ENCODE data around the gene SEC23A.
"Not testable (repeated sequence)": the region's sequence is repeated elsewhere in the genome, so short reads cannot be mapped to it uniquely, and the experiment has no call there.

SEC23A gene

GRCh38 chr14:39113685-39114072, 10.6 kb upstream of the SEC23A start:
- no peak for DNase-seq (ENCODE audit: low read depth, low spot score)

DNA sequence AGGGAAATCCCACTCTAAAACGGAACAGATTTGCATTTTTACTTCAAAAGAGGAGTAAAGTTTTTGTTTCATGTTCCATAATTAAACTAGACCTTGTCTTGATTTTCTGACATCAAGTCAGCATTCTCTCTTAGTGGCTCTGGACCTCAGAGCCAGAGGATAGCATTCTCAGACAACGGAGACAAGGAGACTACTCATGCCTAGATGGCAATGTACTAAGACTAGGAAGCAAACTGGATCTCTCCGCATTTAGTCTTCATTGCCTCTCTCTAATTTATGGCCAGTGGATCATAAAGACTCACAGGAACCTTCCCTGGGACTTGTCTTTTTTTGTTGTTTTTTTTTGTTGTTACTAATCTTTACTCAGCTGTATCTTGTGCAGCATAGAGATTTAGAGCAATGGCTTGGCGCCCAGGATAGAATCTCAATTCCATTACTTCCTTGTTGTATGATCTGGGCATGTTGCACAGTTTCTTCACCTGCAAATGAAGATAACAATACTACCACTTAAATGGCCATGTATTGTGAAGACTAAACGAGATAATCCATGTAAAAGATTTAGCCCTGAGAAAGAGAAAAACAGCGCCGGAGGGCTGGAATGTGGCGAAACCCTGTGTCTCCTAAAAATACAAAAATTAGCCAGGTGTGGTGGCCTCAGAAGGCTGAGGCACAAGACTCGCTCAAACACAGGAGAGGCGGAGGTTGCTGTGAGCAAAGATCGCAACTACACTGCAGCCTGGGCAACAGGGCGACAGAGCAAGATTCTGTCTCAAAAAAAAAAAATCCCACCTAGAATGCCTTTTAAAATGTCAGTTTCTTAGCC, 7.1 kb upstream of the SEC23A start:
- no peaks in the 10 kb centered on the region for H3K27me3 ChIP-seq (ENCODE audit: control insufficient read depth, insufficient read depth, low read length)
- no peak overlapping the region for H3K4me3 ChIP-seq (ENCODE audit: low read length)
- no peak for DNase-seq (ENCODE audit: low read depth, low spot score)
- H3K27ac ChIP-seq (ENCODE audit: low read length), result no peak overlapping the region
- WGBS (ENCODE audit: insufficient coverage, insufficient read length), result no CpG with 5 or more reads among the region's 12 CpGs
- H3K9me3 ChIP-seq (ENCODE audit: control insufficient read depth, insufficient read depth, low read length), result no peaks in the 10 kb centered on the region
- no peaks in the 10 kb centered on the region for H3K4me1 ChIP-seq (ENCODE audit: control insufficient read depth, insufficient read depth, low read length)
- H3K36me3 ChIP-seq (ENCODE audit: control insufficient read depth, insufficient read depth, low read length), result no peaks in the 10 kb centered on the region

More at GRCh38 chr14:39113685-39114072, 10.6 kb upstream of the SEC23A start:
- H3K9me3 ChIP-seq (ENCODE audit: control insufficient read depth, insufficient read depth, low read length), result no peaks in the 10 kb centered on the region
- peak overlapping the region; percentile 88; the same call in 1 of the 2 replicates for H3K4me3 ChIP-seq (ENCODE audit: low read length)
- no peak overlapping the region for H3K27ac ChIP-seq (ENCODE audit: low read length)
- H3K36me3 ChIP-seq (ENCODE audit: control insufficient read depth, insufficient read depth, low read length), result no peaks in the 10 kb centered on the region
- no peaks in the 10 kb centered on the region for H3K27me3 ChIP-seq (ENCODE audit: control insufficient read depth, insufficient read depth, low read length)
- H3K4me1 ChIP-seq (ENCODE audit: control insufficient read depth, insufficient read depth, low read length), result no peaks in the 10 kb centered on the region
- no CpG with 5 or more reads among the region's 3 CpGs for WGBS (ENCODE audit: insufficient coverage, insufficient read length)

- no CpG with 5 or more reads among the region's 3 CpGs for WGBS (ENCODE audit: insufficient coverage, insufficient read length)
Observed at GRCh38 chr14:39108791-39109190, 5.8 kb upstream of the SEC23A start.

DNA sequence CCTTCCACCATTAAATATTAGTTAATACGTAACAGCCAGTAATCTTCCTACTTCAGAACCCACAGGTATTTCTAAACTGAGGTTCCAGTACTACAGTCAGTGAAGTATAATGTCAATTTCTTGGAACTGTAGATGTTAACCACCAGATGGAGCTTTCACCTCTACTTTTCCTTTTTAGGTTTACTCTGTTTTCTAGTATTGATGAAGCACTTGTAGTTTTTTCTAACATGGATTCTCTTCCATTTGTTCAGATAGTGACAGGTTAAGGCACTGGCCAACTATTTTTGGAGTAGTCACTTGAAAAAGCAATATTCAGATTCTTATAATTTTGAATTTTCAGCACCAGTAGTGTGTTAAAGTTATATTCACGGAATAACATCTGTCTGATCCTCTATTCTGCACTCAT, 4.6 kb upstream of the SEC23A start:
- H3K4me3 ChIP-seq (ENCODE audit: low read length), result no peak overlapping the region
- no peak overlapping the region for H3K27ac ChIP-seq (ENCODE audit: low read length)
- H3K9me3 ChIP-seq (ENCODE audit: control insufficient read depth, insufficient read depth, low read length), result no peaks in the 10 kb centered on the region
- H3K27me3 ChIP-seq (ENCODE audit: control insufficient read depth, insufficient read depth, low read length), result no peaks in the 10 kb centered on the region
- no CpG with 5 or more reads among the region's 2 CpGs for WGBS (ENCODE audit: insufficient coverage, insufficient read length)
- H3K36me3 ChIP-seq (ENCODE audit: control insufficient read depth, insufficient read depth, low read length), result no peaks in the 10 kb centered on the region
- no peak for DNase-seq (ENCODE audit: low read depth, low spot score)
- H3K4me1 ChIP-seq (ENCODE audit: control insufficient read depth, insufficient read depth, low read length), result no peaks in the 10 kb centered on the region

More at GRCh38 chr14:39108791-39109190, 5.8 kb upstream of the SEC23A start:
- Histone ChIP-seq H3K36me3 (ENCODE audit: control insufficient read depth, insufficient read depth, low read length) (no peaks in the 10 kb centered on the region), H3K9me3 (ENCODE audit: control insufficient read depth, insufficient read depth, low read length) (no peaks in the 10 kb centered on the region), H3K4me1 (ENCODE audit: control insufficient read depth, insufficient read depth, low read length) (no peaks in the 10 kb centered on the region), H3K27ac (ENCODE audit: low read length) (no peak overlapping the region), H3K27me3 (ENCODE audit: control insufficient read depth, insufficient read depth, low read length) (no peaks in the 10 kb centered on the region), H3K4me3 (ENCODE audit: low read length) (no peak overlapping the region)
- DNase-seq (ENCODE audit: low read depth, low spot score), result no peak

GRCh38 chr14:39104078-39104801, 1.2 kb upstream of the SEC23A start:
- not testable (repeated sequence) for H3K4me1 ChIP-seq (ENCODE audit: control insufficient read depth, insufficient read depth, low read length); H3K27ac ChIP-seq (ENCODE audit: low read length); H3K27me3 ChIP-seq (ENCODE audit: control insufficient read depth, insufficient read depth, low read length); H3K36me3 ChIP-seq (ENCODE audit: control insufficient read depth, insufficient read depth, low read length); H3K9me3 ChIP-seq (ENCODE audit: control insufficient read depth, insufficient read depth, low read length); DNase-seq (ENCODE audit: low read depth, low spot score)
- peak overlapping the region; percentile 88; the same call in 1 of the 2 replicates for H3K4me3 ChIP-seq (ENCODE audit: low read length)
- WGBS (ENCODE audit: insufficient coverage, insufficient read length), result no CpG with 5 or more reads among the region's 17 CpGs

- no peak overlapping the region for H3K27ac ChIP-seq (ENCODE audit: low read length)
- H3K4me3 ChIP-seq (ENCODE audit: low read length), result peak overlapping the region; percentile 88
- WGBS (ENCODE audit: insufficient coverage, insufficient read length), result no CpG with 5 or more reads among the region's 23 CpGs
- H3K27me3 ChIP-seq (ENCODE audit: control insufficient read depth, insufficient read depth, low read length), result no peaks in the 10 kb centered on the region
- H3K9me3 ChIP-seq (ENCODE audit: control insufficient read depth, insufficient read depth, low read length), result no peaks in the 10 kb centered on the region
- H3K4me1 ChIP-seq (ENCODE audit: control insufficient read depth, insufficient read depth, low read length), result no peaks in the 10 kb centered on the region
- H3K36me3 ChIP-seq (ENCODE audit: control insufficient read depth, insufficient read depth, low read length), result no peaks in the 10 kb centered on the region
- DNase-seq (ENCODE audit: low read depth, low spot score), result no peak
Observed at GRCh38 chr14:39102265-39102968, 618 bp downstream of the SEC23A start.

GRCh38 chr14:39099748-39100147, 3.3 kb downstream of the SEC23A start:
- H3K27me3 ChIP-seq (ENCODE audit: control insufficient read depth, insufficient read depth, low read length), result no peaks in the 10 kb centered on the region
- DNase-seq (ENCODE audit: low read depth, low spot score), result no peak
- no peaks in the 10 kb centered on the region for H3K36me3 ChIP-seq (ENCODE audit: control insufficient read depth, insufficient read depth, low read length)
- H3K4me3 ChIP-seq (ENCODE audit: low read length), result no peak overlapping the region
- no peak overlapping the region for H3K27ac ChIP-seq (ENCODE audit: low read length)
- no peaks in the 10 kb centered on the region for H3K4me1 ChIP-seq (ENCODE audit: control insufficient read depth, insufficient read depth, low read length)
- H3K9me3 ChIP-seq (ENCODE audit: control insufficient read depth, insufficient read depth, low read length), result no peaks in the 10 kb centered on the region

DNA sequence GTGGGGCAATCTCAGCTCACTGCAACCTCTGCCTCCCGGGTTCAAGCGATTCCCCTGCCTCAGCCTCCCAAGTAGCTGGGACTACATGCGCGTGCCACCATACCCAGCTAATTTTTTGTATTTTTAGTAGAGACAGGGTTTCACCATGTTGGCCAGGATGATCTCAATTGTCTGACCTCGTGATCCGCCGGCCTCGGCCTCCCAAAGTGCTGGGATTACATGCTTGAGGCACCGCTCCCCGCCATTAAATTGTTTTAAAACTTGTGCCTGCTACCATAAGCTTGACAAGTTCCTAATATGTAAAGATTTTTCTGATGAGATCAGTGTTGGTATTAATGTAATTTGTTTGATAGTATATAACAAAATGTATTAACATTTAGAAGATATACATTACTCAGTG, 3.8 kb downstream of the SEC23A start:
- H3K36me3 ChIP-seq (ENCODE audit: control insufficient read depth, insufficient read depth, low read length); H3K4me3 ChIP-seq (ENCODE audit: low read length); DNase-seq (ENCODE audit: low read depth, low spot score); H3K27me3 ChIP-seq (ENCODE audit: control insufficient read depth, insufficient read depth, low read length); H3K4me1 ChIP-seq (ENCODE audit: control insufficient read depth, insufficient read depth, low read length); H3K27ac ChIP-seq (ENCODE audit: low read length); H3K9me3 ChIP-seq (ENCODE audit: control insufficient read depth, insufficient read depth, low read length): not testable (repeated sequence)
- WGBS (ENCODE audit: insufficient coverage, insufficient read length), result no CpG with 5 or more reads among the region's 10 CpGs

- H3K4me3 ChIP-seq (ENCODE audit: low read length), result no peak overlapping the region
- no peaks in the 10 kb centered on the region for H3K9me3 ChIP-seq (ENCODE audit: control insufficient read depth, insufficient read depth, low read length)
- no peak overlapping the region for H3K27ac ChIP-seq (ENCODE audit: low read length)
- no peak for DNase-seq (ENCODE audit: low read depth, low spot score)
- H3K4me1 ChIP-seq (ENCODE audit: control insufficient read depth, insufficient read depth, low read length), result no peaks in the 10 kb centered on the region
- H3K27me3 ChIP-seq (ENCODE audit: control insufficient read depth, insufficient read depth, low read length), result no peaks in the 10 kb centered on the region
- H3K36me3 ChIP-seq (ENCODE audit: control insufficient read depth, insufficient read depth, low read length), result no peaks in the 10 kb centered on the region; the same call in 1 of the 2 replicates
- no CpG with 5 or more reads among the region's 3 CpGs for WGBS (ENCODE audit: insufficient coverage, insufficient read length)
Observed at GRCh38 chr14:39097159-39097558, 5.9 kb downstream of the SEC23A start.

- Histone ChIP-seq H3K27ac (ENCODE audit: low read length) (no peak overlapping the region), H3K36me3 (ENCODE audit: control insufficient read depth, insufficient read depth, low read length) (peaks cover 7% of the 10 kb centered on the region; the same call in 1 of the 2 replicates), H3K27me3 (ENCODE audit: control insufficient read depth, insufficient read depth, low read length) (no peaks in the 10 kb centered on the region), H3K4me1 (ENCODE audit: control insufficient read depth, insufficient read depth, low read length) (no peaks in the 10 kb centered on the region), H3K9me3 (ENCODE audit: control insufficient read depth, insufficient read depth, low read length) (no peaks in the 10 kb centered on the region), H3K4me3 (ENCODE audit: low read length) (no peak overlapping the region)
- WGBS (ENCODE audit: insufficient coverage, insufficient read length), result no CpG with 5 or more reads among the region's 3 CpGs
- DNase-seq (ENCODE audit: low read depth, low spot score), result no peak
Observed at GRCh38 chr14:39094515-39094914, 8.5 kb downstream of the SEC23A start.

Measured in iPS DF 6.9 (cell line).